GM21381 (cell line): ENCODE data around the gene PER2.
"Not testable (repeated sequence)": the region's sequence is repeated elsewhere in the genome, so short reads cannot be mapped to it uniquely, and the experiment has no call there.

Experiments
- ATAC-seq: cut with Tn5 transposase; IDR thresholded peaks from one replicate; pipeline ENCODE4 v1.9.1; 2021; ENCODE audit warnings: mild to moderate bottlenecking, moderate library complexity; ENCODE audit not compliant: unreplicated experiment

The PER2 gene

GRCh38 chr2:238288650-238289573 is 502 bp upstream of the PER2 start:
- ATAC-seq, result peak; percentile 91

- no peak for ATAC-seq
Observed at GRCh38 chr2:238286987-238287736, 1.2 kb downstream of the PER2 start.

GRCh38 chr2:238286551-238286950 is 1.9 kb downstream of the PER2 start:
- ATAC-seq, result no peak

- ATAC-seq, result no peak
Observed at GRCh38 chr2:238286095-238286494, 2.3 kb downstream of the PER2 start.

- ATAC-seq, result no peak
Observed at GRCh38 chr2:238285653-238286082, 2.7 kb downstream of the PER2 start.

GRCh38 chr2:238284802-238285515 is 3.5 kb downstream of the PER2 start:
- ATAC-seq, result no peak

GRCh38 chr2:238282861-238283738 is 5.3 kb downstream of the PER2 start:
- ATAC-seq, result no peak

GRCh38 chr2:238281826-238282480 is 6.5 kb downstream of the PER2 start:
- ATAC-seq, result no peak

- no peak for ATAC-seq
Observed at GRCh38 chr2:238280083-238280825, 8.2 kb downstream of the PER2 start.

GRCh38 chr2:238279324-238279682 is 9.1 kb downstream of the PER2 start:
- ATAC-seq, result no peak

GRCh38 chr2:238278626-238279323 is 9.6 kb downstream of the PER2 start:
- ATAC-seq, result no peak

GRCh38 chr2:238277695-238278094 is 10.7 kb downstream of the PER2 start:
- no peak for ATAC-seq

- no peak for ATAC-seq
Observed at GRCh38 chr2:238274152-238274865, 14.1 kb downstream of the PER2 start.

GRCh38 chr2:238273433-238273832 is 15.0 kb downstream of the PER2 start:
- ATAC-seq, result not testable (repeated sequence)

GRCh38 chr2:238272156-238272555 is 16.3 kb downstream of the PER2 start:
- no peak for ATAC-seq

GRCh38 chr2:238271686-238272085 is 16.7 kb downstream of the PER2 start:
- ATAC-seq, result not testable (repeated sequence)

- no peak for ATAC-seq
Observed at GRCh38 chr2:238271061-238271554, 17.3 kb downstream of the PER2 start.

GRCh38 chr2:238270606-238271005 is 17.8 kb downstream of the PER2 start:
- no peak for ATAC-seq
